UCSD-AML1 (cell line): ENCODE data around the gene PINK1.
A peak's percentile ranks its signal among the peaks of the same experiment; 100 is the strongest.
"Not testable (repeated sequence)": the region's sequence is repeated elsewhere in the genome, so short reads cannot be mapped to it uniquely, and the experiment has no call there.

Source experiments
- DNase-seq: peaks from one replicate; lab custom pipeline; 2025; ENCODE audit not compliant: unreplicated experiment; lab: John Stamatoyannopoulos, UW

The PINK1 gene

GRCh38 chr1:20633190-20634064 lies at the start of gene PINK1:
TSS of gene PINK1 (plus strand) at chr1:20633458. CDS start at chr1:20633549, 91 bp downstream.
- DNase-seq: peak; percentile 90

GRCh38 chr1:20584890-20585289 lies 48.4 kb upstream of the PINK1 start:
- DNase-seq: peak; percentile 32

- DNase-seq: no peak
Measured at GRCh38 chr1:20586953-20587660, 46.2 kb upstream of the PINK1 start.

- no peak for DNase-seq
Measured at GRCh38 chr1:20587661-20588053, 45.6 kb upstream of the PINK1 start.

GRCh38 chr1:20588634-20589225 lies 44.5 kb upstream of the PINK1 start, which contains the start of gene CDA:
TSS of gene CDA (plus strand) at chr1:20589097. CDS start at chr1:20589130, 33 bp downstream.
- DNase-seq: peak; percentile 57

GRCh38 chr1:20589331-20590278 lies 43.7 kb upstream of the PINK1 start:
- peak; percentile 38 for DNase-seq

GRCh38 chr1:20590306-20590777 lies 42.9 kb upstream of the PINK1 start:
- DNase-seq: no peak

- DNase-seq: no peak
Measured at GRCh38 chr1:20593756-20594155, 39.5 kb upstream of the PINK1 start.

- no peak for DNase-seq
Measured at GRCh38 chr1:20594746-20595145, 38.5 kb upstream of the PINK1 start.

GRCh38 chr1:20596106-20596505 lies 37.2 kb upstream of the PINK1 start:
- DNase-seq: no peak

- DNase-seq: no peak
Measured at GRCh38 chr1:20597650-20598049, 35.6 kb upstream of the PINK1 start.

GRCh38 chr1:20600156-20600555 lies 33.1 kb upstream of the PINK1 start:
- no peak for DNase-seq

- DNase-seq: no peak
Measured at GRCh38 chr1:20601129-20601825, 32.0 kb upstream of the PINK1 start.

- DNase-seq: no peak
Measured at GRCh38 chr1:20602851-20603450, 30.3 kb upstream of the PINK1 start.

- no peak for DNase-seq
Measured at GRCh38 chr1:20603504-20604464, 29.5 kb upstream of the PINK1 start.

- no peak for DNase-seq
Measured at GRCh38 chr1:20604678-20605077, 28.6 kb upstream of the PINK1 start.

GRCh38 chr1:20606801-20607570 lies 26.3 kb upstream of the PINK1 start:
- not testable (repeated sequence) for DNase-seq

- DNase-seq: no peak
Measured at GRCh38 chr1:20609541-20609940, 23.7 kb upstream of the PINK1 start.
